Head of caudate nucleus (tissue), 42 donors: ENCODE measurements around the gene FAIM2.
A peak's percentile ranks its signal among the peaks of the same experiment; 100 is the strongest.

ENCODE experiments used
- DNase-seq, 42 donors: peaks; one replicate each; pipeline versions ENCODE4 v3.0.0 to v3.0.0-alpha.2; 2020 to 2021; ENCODE audit warnings: mixed read lengths in 7 of 42
- intact Hi-C: fragments of 100-400 bp; cut with DNase I; formaldehyde crosslinking; loops from one replicate; pipeline ENCODE4 v1.15.0; 2022

The FAIM2 gene

GRCh38 chr12:49853671-49854070 is 50.0 kb downstream of the FAIM2 start:
- no peak for DNase-seq
- intact Hi-C loops = no loop called here

GRCh38 chr12:49847161-49847560 is 56.5 kb downstream of the FAIM2 start:
- intact Hi-C loops = no loop called here
- no peak for DNase-seq

DNA sequence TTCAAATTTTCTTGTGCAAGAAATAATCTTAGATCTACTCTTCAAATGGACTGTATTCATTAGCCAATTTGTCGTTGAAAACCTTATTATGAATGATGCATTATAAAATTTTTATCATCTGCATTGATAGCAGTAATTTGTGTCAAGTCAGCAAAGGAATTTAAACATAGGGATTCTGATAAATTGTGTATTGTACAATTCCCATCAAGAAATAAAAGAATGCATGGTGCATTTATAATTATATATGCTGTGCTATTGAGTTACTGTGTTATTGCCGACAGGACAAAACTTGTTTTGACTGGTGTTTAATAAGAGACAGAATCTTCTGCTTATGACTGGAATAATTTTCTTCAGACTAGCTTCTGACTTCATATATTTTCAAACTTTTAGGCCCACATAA is 57.7 kb downstream of the FAIM2 start:
- intact Hi-C loops = no loop called here

DNA sequence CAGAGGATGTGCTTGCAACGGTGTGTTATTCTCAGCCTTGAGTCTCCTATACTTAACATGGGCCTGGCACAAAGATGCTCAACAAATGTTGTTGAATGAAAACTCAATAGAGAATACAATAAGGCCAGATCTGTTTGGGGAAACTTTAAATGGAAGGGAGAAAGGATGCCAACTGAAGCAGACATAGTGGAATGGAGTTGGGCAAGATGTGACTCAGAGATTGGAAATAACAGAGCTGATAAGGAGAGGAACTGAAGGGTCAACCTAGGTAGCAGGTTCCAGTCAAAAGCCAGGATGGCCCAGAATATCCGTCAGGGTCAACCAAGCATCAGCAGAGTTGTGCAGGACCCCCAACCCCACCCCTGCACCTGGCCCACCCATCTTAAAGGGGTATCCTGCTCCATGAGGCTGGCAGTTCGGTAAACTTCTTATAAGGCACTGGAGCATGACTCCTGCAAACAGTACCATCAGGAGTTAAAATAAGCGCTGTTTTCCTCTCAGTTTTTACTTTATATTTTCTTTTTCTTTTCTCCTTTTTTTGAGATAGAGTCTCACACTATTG is 59.7 kb downstream of the FAIM2 start:
- no peak for DNase-seq

More for the DNA sequence above, 57.7 kb downstream of the FAIM2 start:
- no peak for DNase-seq

GRCh38 chr12:49843411-49843810 is 60.3 kb downstream of the FAIM2 start:
- no peak for DNase-seq
- intact Hi-C loops = no loop called here

More for the DNA sequence above, 59.7 kb downstream of the FAIM2 start:
- intact Hi-C loops = no loop called here

GRCh38 chr12:49842519-49843352 is 61.0 kb downstream of the FAIM2 start, which contains the start of gene BCDIN3D:
BCDIN3D (minus strand) TSS chr12:49843106; CDS start chr12:49843087, 19 bp downstream.
- intact Hi-C loops = no loop called here
- peak; percentile 83 to 96 (median 93) for DNase-seq

- intact Hi-C loops = loop anchor here (1.0 kb wide), 1 partner anchor 63 kb away; no protein-coding TSS in a partner anchor
- DNase-seq = peak in 28 of 42 donors; percentile 9 to 77 (median 44)
Measured at GRCh38 chr12:49838973-49839633, 64.6 kb downstream of the FAIM2 start.

DNA sequence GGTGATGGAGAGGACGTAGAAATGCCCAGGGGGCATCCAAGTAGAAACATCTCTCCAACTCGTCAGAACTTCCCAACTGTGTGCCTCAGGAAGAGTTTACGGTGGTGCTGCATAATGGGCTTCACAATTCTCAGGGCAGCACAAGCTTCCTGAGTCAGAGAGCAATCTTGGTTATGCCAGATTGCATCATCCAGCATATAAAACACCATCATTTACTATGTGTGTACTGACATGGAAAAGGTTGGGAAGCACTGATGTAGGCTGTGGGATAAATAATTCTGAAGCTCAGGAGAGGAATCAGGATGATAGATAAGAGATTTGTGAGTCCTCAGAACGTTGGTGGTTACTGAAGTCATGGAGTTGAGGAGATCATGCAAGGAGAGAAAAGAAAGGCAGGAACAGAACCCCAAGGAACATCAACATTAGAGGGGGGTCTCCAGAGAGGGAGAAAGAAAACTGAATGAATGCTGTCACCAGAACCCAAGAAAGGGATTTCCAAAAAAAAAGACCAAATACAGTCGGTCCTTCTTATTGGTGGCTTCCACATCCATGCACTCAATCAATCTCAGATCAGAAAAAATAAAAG is 70.8 kb downstream of the FAIM2 start:
- intact Hi-C loops = no loop called here
- no peak for DNase-seq

- intact Hi-C loops = no loop called here
- no peak for DNase-seq
Measured at GRCh38 chr12:49831717-49832116, 72.0 kb downstream of the FAIM2 start.

DNA sequence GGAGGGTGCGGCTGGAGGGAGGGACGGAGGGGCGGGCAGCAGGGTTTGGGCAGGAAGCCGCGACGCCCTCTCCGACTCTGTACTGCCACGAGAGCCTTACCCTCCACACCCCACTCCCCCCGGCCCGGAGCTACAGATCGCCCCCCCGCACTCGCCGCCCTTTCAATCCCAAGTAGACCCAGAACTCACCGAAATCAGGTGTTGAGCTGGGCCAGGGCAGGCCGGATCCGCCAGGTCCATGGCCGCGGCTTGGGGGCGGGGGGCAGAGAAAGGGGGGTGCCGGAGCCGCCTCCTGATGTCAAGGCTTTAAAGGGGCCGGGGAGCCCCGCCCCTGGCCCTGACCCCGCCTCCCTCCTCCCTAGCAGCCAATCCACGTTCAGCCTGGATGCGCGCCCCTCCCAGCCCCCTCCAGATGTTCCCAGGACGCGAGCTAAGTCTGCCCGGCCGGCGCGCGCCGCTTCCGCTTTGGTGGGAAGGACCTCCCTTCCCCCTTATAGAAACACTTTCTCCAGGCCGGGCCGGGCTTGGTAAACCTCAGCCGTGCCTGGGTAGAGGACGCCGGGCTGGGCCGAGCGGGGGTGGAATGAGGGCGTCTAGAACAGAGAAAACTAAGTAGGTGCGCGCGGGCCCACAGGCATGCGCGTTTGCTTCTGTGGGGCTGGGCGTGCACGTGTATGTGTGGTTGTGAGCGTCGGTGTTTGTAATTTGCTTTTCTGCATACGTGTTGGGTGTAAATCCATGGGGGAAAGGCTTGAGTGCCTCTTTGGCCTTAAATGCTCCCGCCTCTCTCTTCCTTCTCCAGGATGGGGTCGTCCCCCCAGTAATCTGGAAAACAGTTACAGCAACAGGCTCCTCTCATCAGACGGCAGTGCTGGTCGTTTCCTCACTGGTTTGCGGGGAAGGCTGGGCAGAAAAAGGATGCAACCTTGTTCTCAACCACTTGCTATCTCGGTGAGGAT is 75.3 kb downstream of the FAIM2 start, which contains the start of gene NCKAP5L:
Gene NCKAP5L (minus strand): TSS at position 281 of the 959 bp plus-strand sequence. CDS start 24,369 bp downstream, outside the sequence.
- peak; percentile 90 to 98 (median 96) for DNase-seq
- intact Hi-C loops = no loop called here

GRCh38 chr12:49827401-49828099 is 76.2 kb downstream of the FAIM2 start:
- intact Hi-C loops = no loop called here
- DNase-seq = peak; percentile 49 to 89 (median 78)

- DNase-seq = peak in 2 of 42 donors; percentile 17 to 23
- intact Hi-C loops = no loop called here
Measured at GRCh38 chr12:49827051-49827400, 76.7 kb downstream of the FAIM2 start.

GRCh38 chr12:49825971-49826421 is 77.7 kb downstream of the FAIM2 start:
- intact Hi-C loops = no loop called here
- no peak for DNase-seq

- intact Hi-C loops = no loop called here
- DNase-seq = peak in 14 of 42 donors; percentile 30 to 59 (median 38)
Measured at GRCh38 chr12:49825360-49825970, 78.2 kb downstream of the FAIM2 start.

- peak in 4 of 42 donors; percentile 11 to 50 (median 30) for DNase-seq
- intact Hi-C loops = no loop called here
Measured at GRCh38 chr12:49824895-49825294, 78.8 kb downstream of the FAIM2 start.

DNA sequence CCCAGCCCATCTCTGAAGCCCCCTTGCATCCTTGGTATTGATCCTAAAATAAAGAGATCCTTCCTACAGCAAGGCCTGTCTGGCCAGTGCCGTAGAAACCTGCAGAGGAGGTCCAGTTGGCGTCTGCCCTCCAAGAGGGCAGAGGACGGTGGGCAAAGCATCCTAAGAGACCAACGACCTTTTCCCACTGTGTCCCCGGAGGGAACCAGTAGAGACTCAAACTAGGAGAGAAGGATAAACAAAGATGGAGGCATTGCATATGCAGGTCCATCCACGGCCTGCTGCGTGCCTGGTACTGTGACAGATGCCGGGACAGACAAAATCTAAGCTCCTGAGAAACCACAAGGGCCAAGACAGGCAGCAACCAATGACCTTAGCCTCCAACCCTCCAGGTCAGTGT is 79.3 kb downstream of the FAIM2 start:
- no peak for DNase-seq
- intact Hi-C loops = no loop called here

- DNase-seq = no peak
Measured at GRCh38 chr12:49823951-49824350, 79.7 kb downstream of the FAIM2 start.

More at GRCh38 chr12:49823951-49824350, 79.7 kb downstream of the FAIM2 start:
- intact Hi-C loops = no loop called here
